ENCODE measurements around the gene NISCH. TPM values are rescaled to one million over a fixed set of nuclear protein-coding genes. Genes with fewer than 3 reads are reported as not detected.

NISCH gene
- total RNA-seq, 2 donors from 2014 or later = 75.2 to 123 TPM

- H3K27ac Mint-ChIP-seq = no peak overlapping the region
- H3K4me1 Mint-ChIP-seq = peaks cover 4% of the 10 kb centered on the region
- H3K4me3 Mint-ChIP-seq = no peak overlapping the region
- no peaks in the 10 kb centered on the region for H3K27me3 Mint-ChIP-seq
- H3K9me3 Mint-ChIP-seq = no peaks in the 10 kb centered on the region
- no peaks in the 10 kb centered on the region for H3K36me3 Mint-ChIP-seq (ENCODE audit: low read depth)
- ATAC-seq (replicated peaks) = no peak
These were observed 75.8 kb downstream of the NISCH start for GRCh38 chr3:52530918-52531826.

GRCh38 chr3:52531860-52532516 lies 76.6 kb downstream of the NISCH start:
- Mint-ChIP-seq H3K9me3 (no peaks in the 10 kb centered on the region), H3K36me3 (ENCODE audit: low read depth) (peaks cover 6% of the 10 kb centered on the region), H3K27ac (no peak overlapping the region), H3K27me3 (no peaks in the 10 kb centered on the region), H3K4me1 (peaks cover 4% of the 10 kb centered on the region), H3K4me3 (peak overlapping the region; percentile 69)
- ATAC-seq (replicated peaks) = no peak

GRCh38 chr3:52532517-52532837 lies 77.1 kb downstream of the NISCH start:
- no peaks in the 10 kb centered on the region for H3K9me3 Mint-ChIP-seq
- peak overlapping the region; percentile 69 for H3K4me3 Mint-ChIP-seq
- H3K36me3 Mint-ChIP-seq (ENCODE audit: low read depth) = peaks cover 8% of the 10 kb centered on the region
- no peak overlapping the region for H3K27ac Mint-ChIP-seq
- H3K27me3 Mint-ChIP-seq = no peaks in the 10 kb centered on the region
- peaks cover 7% of the 10 kb centered on the region for H3K4me1 Mint-ChIP-seq
- no peak for ATAC-seq (replicated peaks)

- H3K9me3 Mint-ChIP-seq = no peaks in the 10 kb centered on the region
- H3K4me3 Mint-ChIP-seq = peak overlapping the region; percentile 69
- no peak overlapping the region for H3K27ac Mint-ChIP-seq
- H3K36me3 Mint-ChIP-seq (ENCODE audit: low read depth) = peaks cover 13% of the 10 kb centered on the region
- no peak for ATAC-seq (replicated peaks)
- peaks cover 13% of the 10 kb centered on the region for H3K4me1 Mint-ChIP-seq
- no peaks in the 10 kb centered on the region for H3K27me3 Mint-ChIP-seq
These were observed 77.6 kb downstream of the NISCH start for GRCh38 chr3:52532838-52533622.

- Mint-ChIP-seq H3K27ac (peak within 1 kb of the TSS; percentile 85), H3K36me3 (ENCODE audit: low read depth) (peaks cover 19% of the 10 kb centered on the region), H3K9me3 (no peaks in the 10 kb centered on the region), H3K27me3 (no peaks in the 10 kb centered on the region), H3K4me1 (peaks cover 17% of the 10 kb centered on the region), H3K4me3 (peak within 1 kb of the TSS; percentile 88)
- ATAC-seq (replicated peaks) = peak; percentile 39
These were observed 78.3 kb downstream of the NISCH start, which contains the start of gene NT5DC2 for GRCh38 chr3:52533623-52534280. TSS of gene NT5DC2 (minus strand) at chr3:52533857. CDS start at chr3:52533737, 120 bp downstream.

- no peaks in the 10 kb centered on the region for H3K9me3 Mint-ChIP-seq
- H3K4me1 Mint-ChIP-seq = peaks cover 25% of the 10 kb centered on the region
- no peaks in the 10 kb centered on the region for H3K27me3 Mint-ChIP-seq
- peak overlapping the region; percentile 85 for H3K27ac Mint-ChIP-seq
- no peak for ATAC-seq (replicated peaks)
- H3K36me3 Mint-ChIP-seq (ENCODE audit: low read depth) = peaks cover 27% of the 10 kb centered on the region
- H3K4me3 Mint-ChIP-seq = peak overlapping the region; percentile 88
These were observed 79.1 kb downstream of the NISCH start for GRCh38 chr3:52534281-52535183.

- H3K27ac Mint-ChIP-seq = peak overlapping the region; percentile 99
- H3K36me3 Mint-ChIP-seq (ENCODE audit: low read depth) = peaks cover 37% of the 10 kb centered on the region
- H3K27me3 Mint-ChIP-seq = no peaks in the 10 kb centered on the region
- peak overlapping the region; percentile 88 for H3K4me3 Mint-ChIP-seq
- ATAC-seq (replicated peaks) = no peak
- peaks cover 25% of the 10 kb centered on the region for H3K4me1 Mint-ChIP-seq
- no peaks in the 10 kb centered on the region for H3K9me3 Mint-ChIP-seq
These were observed 80.2 kb downstream of the NISCH start for GRCh38 chr3:52535411-52536111.

- Mint-ChIP-seq H3K9me3 (no peaks in the 10 kb centered on the region), H3K36me3 (ENCODE audit: low read depth) (peaks cover 42% of the 10 kb centered on the region), H3K27me3 (no peaks in the 10 kb centered on the region), H3K4me1 (peaks cover 26% of the 10 kb centered on the region), H3K27ac (peak overlapping the region; percentile 99), H3K4me3 (peak overlapping the region; percentile 88)
- ATAC-seq (replicated peaks) = no peak
These were observed 80.6 kb downstream of the NISCH start for GRCh38 chr3:52536112-52536368.

GRCh38 chr3:52536369-52537164 lies 81.2 kb downstream of the NISCH start, which contains the start of gene UQCC5:
TSS of gene UQCC5 (plus strand) at chr3:52536605. CDS start at chr3:52536756, 151 bp downstream.
- H3K27ac Mint-ChIP-seq = peak within 1 kb of the TSS; percentile 99
- no peaks in the 10 kb centered on the region for H3K27me3 Mint-ChIP-seq
- ATAC-seq (replicated peaks) = peak; percentile 92
- peaks cover 47% of the 10 kb centered on the region for H3K36me3 Mint-ChIP-seq (ENCODE audit: low read depth)
- H3K9me3 Mint-ChIP-seq = no peaks in the 10 kb centered on the region
- peaks cover 28% of the 10 kb centered on the region for H3K4me1 Mint-ChIP-seq
- peak within 1 kb of the TSS; percentile 88 for H3K4me3 Mint-ChIP-seq

- Mint-ChIP-seq H3K36me3 (ENCODE audit: low read depth) (peaks cover 53% of the 10 kb centered on the region), H3K27ac (peak overlapping the region; percentile 99), H3K27me3 (no peaks in the 10 kb centered on the region), H3K4me1 (peaks cover 28% of the 10 kb centered on the region), H3K4me3 (peak overlapping the region; percentile 88), H3K9me3 (no peaks in the 10 kb centered on the region)
- ATAC-seq (replicated peaks) = no peak
These were observed 81.8 kb downstream of the NISCH start for GRCh38 chr3:52537165-52537620.

- no peaks in the 10 kb centered on the region for H3K27me3 Mint-ChIP-seq
- H3K27ac Mint-ChIP-seq = peak overlapping the region; percentile 99
- H3K4me1 Mint-ChIP-seq = peaks cover 28% of the 10 kb centered on the region
- peak overlapping the region; percentile 88 for H3K4me3 Mint-ChIP-seq
- no peaks in the 10 kb centered on the region for H3K9me3 Mint-ChIP-seq
- H3K36me3 Mint-ChIP-seq (ENCODE audit: low read depth) = peaks cover 53% of the 10 kb centered on the region
- no peak for ATAC-seq (replicated peaks)
These were observed 82.5 kb downstream of the NISCH start for GRCh38 chr3:52537726-52538421.

Data from activated T-helper 17 cell treated with anti-CD3 and anti-CD28 coated beads, Interleukin-2, amount 50 U/mL, for 72 hours (primary cell).